Activated T-helper 9 cell treated with anti-CD3 and anti-CD28 coated beads, Interleukin-2, amount 50 U/mL, for 16 hours (primary cell): ENCODE results near the gene PIGBOS1.
"Not testable (repeated sequence)": the region's sequence is repeated elsewhere in the genome, so short reads cannot be mapped to it uniquely, and the experiment has no call there.

Experiments used
- DNase-seq: peaks from one replicate; pipeline ENCODE4 v3.0.0-alpha.2; 2020; ENCODE audit warnings: low read depth

The PIGBOS1 gene

GRCh38 chr15:55290528-55291057 is 28.3 kb downstream of the PIGBOS1 start:
- DNase-seq, result peak; percentile 82

GRCh38 chr15:55289746-55290527 is 29.0 kb downstream of the PIGBOS1 start, which contains the start of gene RAB27A:
Gene RAB27A, minus strand, starts transcription at chr15:55289813. Its CDS starts 54,879 bp downstream, at chr15:55234934.
- DNase-seq, result peak; percentile 75

DNA sequence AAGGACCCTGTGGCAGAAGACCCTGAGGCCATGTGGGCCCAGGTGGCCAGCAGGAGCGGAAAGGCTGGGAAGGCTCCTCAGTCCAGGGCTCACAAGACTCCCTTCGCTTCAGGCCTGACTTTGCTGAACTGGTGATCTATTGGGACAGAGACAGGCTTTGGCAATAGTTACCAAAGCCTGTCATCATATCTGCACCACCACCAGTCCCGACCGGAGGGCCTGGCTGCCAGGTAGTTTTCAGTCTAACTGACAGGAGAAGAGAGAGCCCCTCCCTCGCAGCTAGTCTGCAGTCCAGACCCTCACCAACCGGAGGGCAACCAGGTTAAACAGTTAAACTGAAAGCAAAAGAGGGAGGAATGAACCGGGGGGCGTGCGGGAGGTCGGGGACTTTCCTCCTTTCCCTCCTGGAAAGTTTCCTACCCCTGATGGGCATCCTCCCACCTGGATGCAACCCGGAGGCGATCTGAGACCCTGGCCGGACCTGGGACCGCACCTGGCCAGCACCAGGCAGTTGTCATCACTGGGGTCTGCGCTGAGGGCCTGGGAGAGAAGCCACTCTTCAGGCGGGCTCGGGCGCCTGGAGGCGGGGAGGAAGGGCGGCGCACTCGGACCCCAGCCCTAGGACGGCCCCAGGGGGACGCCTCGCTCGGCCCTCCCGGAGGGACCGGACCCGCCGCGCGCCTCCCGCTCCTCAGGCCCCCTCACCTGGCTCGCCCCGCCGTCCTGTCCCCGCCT is 29.7 kb downstream of the PIGBOS1 start:
- peak; percentile 42 for DNase-seq

DNA sequence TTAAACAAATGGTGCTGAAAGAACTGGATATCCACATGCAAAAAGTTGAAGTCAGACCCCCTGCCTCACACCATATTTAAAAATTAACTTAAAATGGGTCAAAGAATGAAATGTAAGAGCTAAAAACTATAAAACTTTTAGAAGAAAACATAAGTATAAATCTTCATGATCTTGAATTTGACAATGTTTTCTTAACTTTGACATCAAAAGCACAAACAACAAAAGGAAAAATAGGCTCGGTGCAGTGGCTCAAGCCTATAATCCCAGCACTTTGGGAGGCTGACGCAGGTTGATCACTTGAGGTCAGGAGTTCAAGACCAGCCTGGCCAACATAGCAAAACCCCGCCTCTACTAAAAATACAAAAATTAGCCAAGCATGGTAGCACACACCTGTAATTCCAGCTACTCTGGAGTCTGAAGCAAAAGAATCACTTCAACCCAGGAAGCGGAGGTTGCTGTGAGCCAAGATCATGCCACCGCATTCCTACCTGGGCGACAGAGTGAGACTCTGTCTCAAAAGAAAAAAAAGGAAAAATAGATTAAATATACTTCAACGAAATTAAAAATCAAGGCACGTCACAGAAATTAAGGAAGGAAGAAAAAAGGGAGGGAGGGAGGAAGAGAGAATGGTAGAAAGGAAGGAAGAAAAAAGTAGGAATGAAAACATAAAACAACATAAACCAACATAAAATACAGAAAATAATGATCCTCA is 30.8 kb downstream of the PIGBOS1 start:
- no peak for DNase-seq

- not testable (repeated sequence) for DNase-seq
Observed at GRCh38 chr15:55286442-55287189, 32.3 kb downstream of the PIGBOS1 start.

GRCh38 chr15:55284426-55284825 is 34.5 kb downstream of the PIGBOS1 start:
- no peak for DNase-seq

- no peak for DNase-seq
Observed at GRCh38 chr15:55283379-55284147, 35.4 kb downstream of the PIGBOS1 start.

- DNase-seq, result no peak
Observed at GRCh38 chr15:55282284-55282833, 36.6 kb downstream of the PIGBOS1 start.

DNA sequence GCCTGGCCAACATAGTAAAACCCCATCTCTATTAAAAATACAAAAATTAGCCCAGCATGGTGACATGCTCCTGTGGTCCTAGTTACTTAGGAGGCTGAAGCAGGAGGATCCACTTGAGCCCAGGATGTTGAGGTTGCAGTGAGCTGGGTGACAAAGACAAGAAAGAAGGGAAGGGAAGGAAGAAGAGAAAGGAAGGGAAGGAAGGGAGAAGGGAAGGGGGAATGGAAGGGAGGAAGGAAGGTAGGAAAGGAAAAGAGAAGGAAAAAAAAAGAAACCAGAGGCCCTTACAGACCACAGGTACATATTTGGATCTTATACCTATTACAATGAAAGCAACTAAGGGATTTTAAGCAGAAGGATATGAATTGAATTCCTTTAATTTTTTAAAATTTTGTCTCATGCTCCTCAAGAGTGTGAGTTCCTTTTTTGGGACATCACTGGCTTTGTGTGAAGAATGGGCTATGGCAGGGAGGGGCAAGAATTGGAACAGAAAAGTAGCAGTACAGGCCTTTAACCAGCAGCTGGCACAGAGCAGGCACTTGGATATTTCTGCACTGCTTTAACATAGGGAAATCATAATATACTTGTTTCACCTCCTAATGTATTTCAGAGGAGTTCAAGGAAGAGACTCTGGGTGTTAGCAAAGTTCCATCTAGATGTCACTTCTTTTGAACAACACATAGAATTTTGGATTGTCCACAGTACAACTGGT is 37.2 kb downstream of the PIGBOS1 start:
- DNase-seq, result no peak

GRCh38 chr15:55280589-55280988 is 38.3 kb downstream of the PIGBOS1 start:
- peak; percentile 27 for DNase-seq

DNA sequence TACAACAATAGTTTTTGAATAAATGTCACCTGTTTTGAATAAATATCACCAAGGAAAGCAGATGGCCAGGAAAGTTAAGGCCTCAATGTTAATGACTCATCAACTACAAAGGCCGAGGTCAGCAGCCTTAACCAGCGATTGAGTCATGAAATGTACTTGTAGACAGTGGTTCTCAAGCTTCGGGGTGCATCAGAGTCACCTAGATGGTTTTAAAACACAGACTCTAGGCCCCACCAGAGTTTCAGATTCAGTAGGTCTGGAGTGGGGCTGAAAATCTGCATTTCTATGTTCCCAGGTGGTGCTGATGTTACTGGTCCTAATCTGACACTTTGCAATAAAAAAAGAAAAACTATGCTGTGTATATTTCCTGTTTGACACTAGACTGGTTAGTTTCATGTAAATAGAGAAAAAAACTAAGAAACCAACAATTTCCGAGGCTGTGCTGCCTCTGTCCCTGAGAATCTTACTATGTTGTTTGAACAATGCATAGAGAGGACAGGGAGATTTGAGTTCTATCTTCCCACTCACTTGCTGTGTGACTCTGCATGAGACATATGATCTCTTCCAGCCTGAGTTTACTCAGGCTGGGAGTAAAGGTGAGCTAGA is 39.1 kb downstream of the PIGBOS1 start:
- peak; percentile 36 for DNase-seq

DNA sequence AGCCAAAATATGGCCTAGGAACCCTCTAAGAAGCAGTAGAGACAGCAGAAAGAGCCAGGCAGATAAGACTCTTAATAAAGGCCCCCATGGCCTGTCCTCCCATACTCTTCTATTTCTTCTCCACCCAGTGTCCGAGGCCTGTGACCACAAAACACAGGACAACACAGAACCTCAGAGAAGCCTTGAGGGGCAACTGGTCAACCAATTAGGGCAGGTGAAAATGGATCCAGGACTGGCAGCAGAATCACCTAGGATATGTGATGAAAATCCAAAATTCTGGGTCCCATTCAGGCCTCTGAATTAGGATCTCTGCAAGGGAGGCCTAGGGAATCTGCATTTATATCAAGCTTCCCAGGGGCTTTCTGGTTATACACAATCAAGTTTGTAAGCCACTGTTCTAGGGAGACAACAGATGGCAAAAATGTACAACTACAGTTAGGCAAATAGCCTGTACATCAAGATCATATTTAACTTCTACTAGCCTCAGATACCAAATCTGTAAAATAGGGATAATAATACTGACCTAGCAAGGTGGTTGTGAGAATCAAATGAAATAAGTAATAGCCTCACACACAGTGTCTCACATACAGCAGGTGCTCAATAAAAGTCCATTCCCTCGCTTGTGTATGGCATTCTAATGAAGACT is 39.7 kb downstream of the PIGBOS1 start:
- DNase-seq, result no peak

DNA sequence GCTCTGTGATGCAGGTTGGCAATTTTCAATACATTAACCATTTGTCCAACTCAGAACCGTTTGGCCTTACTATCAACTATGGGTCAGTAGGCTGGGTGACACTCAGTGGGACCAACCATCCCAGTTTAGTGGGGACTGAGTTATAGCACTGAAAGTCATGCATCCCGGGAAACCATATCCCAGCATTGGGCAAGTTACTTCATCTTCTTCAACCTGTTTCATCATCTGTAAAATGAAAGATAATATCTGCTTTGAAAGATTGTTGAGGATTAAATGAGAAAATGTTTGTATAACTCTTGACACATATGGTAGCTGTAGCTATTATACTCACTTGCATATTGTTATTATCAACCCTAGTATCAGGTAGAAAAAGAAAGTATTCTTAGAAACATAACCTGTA is 41.2 kb downstream of the PIGBOS1 start:
- no peak for DNase-seq

DNA sequence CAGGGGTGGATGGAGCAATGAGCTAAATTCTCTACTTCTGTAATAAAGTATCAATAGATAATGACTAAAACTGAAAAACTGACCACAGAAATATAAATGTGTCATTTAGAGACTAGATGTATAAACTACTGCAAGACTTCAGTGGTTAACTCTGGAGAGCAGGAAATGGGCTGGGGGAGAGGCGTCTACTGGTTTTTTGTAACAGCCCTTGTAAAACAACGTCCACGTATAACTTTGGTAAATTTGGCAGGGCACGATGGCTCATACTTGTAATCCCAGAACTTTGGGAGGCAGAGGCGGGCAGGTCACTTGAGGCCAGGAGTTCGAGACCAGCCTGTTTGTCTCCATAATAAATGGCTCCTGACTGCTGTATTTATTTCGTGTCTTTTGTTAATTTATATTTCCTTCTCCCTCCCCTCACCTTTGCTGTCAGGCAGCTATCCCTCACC is 41.8 kb downstream of the PIGBOS1 start:
- DNase-seq, result peak; percentile 33

DNA sequence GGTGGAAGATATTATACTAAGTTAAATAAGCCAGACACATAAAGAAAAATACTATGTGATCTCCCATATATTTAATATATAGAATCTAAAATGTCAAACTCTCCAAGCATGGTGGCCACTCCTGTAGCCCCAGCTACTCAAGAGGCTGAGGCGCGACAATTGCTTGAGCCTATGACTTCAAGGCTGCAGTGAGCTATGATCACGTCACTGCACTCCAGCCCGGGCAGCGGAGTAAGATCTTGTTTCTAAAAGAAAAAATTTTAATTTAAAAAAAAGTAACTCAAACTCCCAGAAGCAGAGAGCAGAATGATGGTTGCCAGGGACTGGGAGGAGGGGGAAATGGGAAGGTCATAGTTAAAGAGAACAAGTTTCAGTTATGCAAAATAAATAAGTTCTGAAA is 42.6 kb downstream of the PIGBOS1 start:
- no peak for DNase-seq

- DNase-seq, result no peak
Observed at GRCh38 chr15:55270291-55270690, 48.6 kb downstream of the PIGBOS1 start.

- DNase-seq, result no peak
Observed at GRCh38 chr15:55268176-55268695, 50.7 kb downstream of the PIGBOS1 start.

- peak; percentile 47 for DNase-seq
Observed at GRCh38 chr15:55267401-55268175, 51.3 kb downstream of the PIGBOS1 start.
